HL-60/S4 treated with retinoic acid at 250 ng/mL for 4 days and 3 days (cell line): ENCODE data around the gene CFAP119.

Experiments used
- in situ Hi-C: fragments of 300-500 bp; cut with MboI; formaldehyde crosslinking; loops from 2 replicates; pipeline ENCODE4 v1.7.0; 2022; ENCODE audit warnings: low sequenced_read_pairs

CFAP119 gene

DNA sequence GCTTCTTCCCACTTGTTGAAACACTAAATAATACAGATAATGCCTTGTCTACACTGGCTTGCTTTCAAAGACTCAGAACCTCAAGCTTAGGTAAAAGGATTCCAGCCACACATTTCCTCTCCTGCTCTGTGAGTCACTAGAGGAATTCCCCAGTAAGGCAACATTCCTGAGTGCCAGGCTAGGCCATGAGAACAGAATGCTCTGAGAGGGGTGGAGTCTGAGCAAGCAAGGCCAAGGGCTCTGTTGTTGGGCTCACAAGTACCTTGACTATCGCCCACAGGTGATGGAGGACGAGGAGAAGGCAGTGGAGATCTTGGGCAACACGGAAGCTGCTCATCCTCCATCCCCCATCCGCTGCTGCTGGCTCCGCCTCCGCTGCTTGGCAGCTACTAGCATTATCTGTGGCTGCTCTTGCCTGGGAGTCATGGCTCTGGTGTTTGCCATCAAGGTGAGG is 20.4 kb downstream of the CFAP119 start:
- in situ Hi-C loops: no loop called here

DNA sequence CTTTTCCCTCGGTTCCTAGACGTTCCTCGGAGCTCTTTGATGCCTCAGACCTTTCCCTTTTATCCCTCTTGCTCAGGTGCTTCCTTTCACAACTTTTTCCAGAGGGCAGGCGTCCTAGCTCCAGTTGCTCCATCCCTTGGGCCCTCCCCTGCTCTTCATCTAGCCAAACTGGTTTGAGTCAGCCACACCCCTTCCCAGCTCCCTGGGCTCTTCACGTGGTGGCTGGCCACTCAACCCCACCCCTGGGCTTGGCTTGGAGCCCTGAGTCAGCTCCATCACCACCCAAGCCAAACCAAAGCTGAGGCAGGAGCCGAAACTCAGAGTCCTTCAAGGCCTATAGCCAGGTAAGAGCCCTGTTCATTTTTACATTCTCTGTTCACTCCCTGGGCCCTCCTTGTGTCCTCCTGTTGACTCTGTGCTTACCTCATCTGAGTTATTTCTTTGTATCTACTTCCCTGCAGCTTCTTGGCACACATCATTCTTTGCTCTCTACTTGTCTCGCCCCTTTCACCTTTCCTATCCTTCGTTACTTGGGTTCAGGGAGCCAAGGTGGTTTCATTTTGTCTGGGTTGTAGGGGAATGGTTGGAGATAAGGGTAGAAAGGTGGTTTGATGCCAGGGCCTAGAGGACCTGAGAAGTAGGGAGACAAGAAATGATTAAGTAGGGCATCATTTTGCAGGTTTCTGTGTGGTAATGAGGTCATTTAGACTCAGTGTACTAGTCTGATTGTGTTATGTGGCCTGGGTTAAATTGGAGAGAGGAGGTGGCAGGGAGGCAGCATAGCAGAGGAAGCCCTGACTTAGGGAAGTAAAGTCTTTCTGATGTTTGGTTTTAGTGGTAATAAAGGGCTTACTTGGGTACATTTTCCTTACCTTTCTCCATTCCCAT is 21.3 kb downstream of the CFAP119 start:
- in situ Hi-C loops: no loop called here

DNA sequence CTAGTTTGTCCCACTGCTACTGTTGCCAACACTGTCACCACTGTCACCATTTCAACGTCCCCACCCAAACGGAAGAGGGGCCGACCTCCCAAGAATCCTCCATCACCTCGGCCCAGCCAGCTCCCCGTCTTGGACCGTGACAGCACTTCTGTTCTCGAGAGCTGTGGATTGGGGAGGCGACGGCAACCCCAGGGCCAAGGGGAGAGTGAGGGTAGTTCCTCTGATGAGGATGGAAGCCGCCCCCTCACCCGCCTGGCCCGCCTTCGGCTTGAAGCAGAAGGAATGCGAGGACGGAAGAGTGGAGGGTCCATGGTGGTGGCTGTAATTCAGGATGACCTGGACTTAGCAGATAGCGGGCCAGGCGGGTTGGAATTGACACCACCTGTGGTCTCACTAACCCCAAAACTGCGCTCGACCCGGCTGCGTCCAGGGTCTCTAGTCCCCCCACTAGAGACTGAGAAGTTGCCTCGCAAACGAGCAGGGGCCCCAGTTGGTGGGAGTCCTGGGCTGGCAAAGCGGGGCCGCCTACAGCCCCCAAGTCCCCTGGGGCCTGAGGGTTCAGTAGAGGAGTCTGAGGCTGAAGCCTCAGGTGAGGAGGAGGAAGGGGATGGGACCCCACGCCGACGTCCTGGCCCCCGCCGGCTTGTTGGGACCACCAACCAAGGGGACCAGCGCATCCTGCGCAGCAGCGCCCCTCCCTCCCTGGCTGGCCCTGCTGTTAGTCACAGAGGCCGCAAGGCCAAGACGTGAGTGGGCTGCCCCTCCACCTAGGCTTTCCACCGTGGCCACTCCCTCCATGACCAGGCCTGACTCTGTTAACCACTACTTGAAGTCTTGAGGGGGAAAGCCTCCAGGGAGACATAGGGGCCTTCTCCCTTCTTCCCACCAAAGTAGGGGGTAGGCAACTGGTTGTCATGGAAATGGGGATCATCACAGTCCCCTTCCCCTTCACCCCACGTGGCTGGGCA is 22.6 kb downstream of the CFAP119 start:
- in situ Hi-C loops: no loop called here

DNA sequence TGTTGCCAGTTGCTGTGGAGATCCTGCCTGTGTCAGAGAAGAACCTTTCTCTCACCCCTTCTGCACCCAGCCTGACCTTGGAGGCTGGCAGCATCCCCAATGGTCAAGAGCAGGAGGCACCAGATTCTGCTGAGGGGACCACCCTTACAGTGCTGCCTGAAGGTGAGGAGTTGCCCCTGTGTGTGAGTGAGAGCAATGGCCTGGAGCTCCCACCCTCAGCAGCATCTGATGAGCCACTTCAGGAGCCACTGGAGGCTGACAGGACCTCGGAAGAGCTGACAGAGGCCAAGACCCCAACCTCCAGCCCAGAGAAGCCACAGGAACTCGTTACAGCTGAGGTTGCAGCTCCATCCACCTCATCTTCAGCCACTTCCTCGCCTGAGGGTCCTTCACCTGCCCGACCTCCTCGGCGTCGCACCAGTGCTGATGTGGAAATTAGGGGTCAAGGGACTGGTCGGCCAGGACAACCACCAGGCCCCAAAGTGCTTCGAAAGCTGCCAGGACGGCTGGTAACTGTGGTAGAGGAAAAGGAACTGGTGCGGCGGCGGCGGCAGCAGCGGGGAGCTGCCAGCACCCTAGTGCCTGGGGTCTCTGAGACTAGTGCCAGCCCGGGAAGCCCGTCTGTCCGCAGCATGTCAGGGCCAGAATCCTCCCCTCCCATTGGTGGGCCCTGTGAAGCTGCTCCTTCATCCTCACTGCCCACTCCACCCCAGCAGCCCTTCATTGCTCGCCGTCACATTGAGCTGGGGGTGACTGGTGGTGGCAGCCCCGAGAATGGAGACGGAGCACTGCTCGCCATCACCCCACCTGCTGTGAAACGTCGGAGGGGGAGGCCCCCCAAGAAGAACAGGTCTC is 23.8 kb downstream of the CFAP119 start:
- in situ Hi-C loops: no loop called here

DNA sequence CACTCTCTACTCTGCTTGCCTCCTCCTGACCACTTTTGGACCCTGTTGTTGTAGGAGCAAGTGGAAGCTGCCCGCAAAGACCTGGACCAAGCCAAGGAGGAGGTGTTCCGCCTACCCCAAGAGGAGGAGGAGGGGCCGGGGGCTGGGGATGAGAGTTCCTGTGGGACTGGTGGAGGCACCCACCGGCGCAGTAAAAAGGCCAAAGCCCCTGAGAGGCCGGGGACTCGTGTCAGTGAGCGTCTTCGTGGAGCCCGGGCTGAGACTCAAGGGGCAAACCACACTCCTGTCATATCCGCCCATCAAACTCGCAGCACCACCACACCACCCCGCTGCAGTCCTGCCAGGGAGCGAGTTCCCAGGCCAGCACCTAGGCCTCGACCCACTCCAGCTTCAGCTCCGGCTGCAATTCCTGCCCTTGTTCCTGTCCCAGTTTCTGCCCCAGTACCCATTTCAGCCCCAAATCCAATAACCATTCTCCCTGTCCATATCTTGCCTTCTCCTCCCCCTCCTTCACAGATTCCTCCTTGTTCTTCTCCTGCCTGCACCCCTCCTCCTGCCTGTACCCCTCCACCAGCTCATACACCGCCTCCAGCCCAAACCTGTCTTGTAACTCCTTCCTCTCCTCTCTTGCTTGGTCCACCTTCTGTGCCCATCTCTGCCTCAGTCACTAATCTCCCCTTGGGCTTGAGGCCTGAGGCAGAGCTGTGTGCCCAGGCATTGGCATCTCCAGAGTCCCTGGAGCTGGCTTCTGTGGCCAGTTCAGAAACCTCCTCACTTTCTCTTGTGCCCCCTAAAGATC is 24.7 kb downstream of the CFAP119 start:
- in situ Hi-C loops: no loop called here

DNA sequence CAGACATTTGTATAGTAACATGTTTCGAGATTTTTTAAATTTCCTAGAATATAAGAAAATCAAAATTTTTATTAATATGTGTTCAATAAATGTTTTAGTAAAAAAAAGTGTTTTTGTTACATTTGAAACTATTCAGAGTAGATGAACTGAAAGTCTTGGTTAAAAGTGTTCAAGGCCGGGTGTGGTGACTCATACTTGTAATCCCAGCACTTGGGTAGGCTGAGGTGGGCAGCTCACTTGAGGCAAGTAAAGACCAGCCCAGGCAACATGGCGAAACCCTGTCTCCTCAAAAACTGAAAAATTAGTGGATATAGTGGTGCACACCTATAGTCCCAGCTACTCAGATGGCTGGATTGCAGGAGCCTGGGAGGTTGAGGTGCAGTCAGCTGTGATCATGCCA is 30.5 kb downstream of the CFAP119 start:
- in situ Hi-C loops: no loop called here

DNA sequence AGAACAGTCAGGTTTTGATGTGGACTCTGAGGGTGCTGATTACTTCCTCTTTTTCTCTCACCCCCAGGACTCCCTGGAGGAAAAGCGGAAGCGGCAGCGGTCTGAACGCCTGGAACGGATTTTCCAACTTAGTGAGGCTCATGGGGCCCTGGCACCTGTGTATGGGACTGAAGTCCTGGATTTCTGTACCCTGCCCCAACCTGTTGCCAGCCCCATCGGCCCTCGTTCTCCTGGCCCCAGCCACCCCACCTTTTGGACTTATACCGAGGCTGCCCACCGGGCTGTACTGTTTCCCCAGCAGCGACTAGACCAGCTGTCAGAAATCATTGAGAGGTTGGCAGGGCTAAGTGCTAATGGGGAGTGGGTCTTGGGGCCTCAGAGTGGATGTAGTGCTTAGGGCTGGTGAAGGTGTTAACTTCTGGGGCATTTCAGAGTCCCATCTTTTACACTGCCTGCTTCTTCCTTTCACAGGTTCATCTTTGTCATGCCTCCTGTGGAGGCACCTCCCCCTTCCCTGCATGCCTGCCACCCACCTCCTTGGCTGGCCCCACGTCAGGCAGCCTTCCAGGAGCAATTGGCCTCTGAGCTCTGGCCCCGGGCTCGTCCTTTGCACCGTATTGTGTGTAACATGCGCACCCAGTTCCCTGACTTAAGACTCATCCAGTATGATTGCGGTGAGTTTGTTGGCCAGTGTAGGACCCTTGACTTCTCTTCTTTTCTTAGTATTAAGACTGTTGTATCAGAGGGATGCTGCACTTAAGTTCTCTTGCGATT is 32.8 kb downstream of the CFAP119 start:
- in situ Hi-C loops: no loop called here

DNA sequence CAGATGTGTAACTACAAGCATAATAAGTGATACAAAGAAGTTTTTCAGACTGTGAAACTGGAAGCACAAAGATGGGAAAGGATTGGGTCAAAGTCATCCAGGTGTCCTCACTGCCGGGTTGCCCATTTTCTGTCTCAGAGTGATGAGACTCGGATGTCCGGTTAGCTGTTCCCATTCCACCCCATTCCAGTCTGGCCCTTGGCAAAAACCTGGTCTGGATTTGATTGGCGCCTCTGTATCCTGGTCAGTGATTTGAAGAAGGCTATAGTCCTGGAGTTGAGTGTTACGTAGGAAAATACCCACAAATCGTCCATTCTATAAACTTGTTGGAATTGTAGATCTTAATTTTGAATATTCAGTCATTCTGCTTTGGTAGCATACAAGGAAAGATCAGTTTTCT is 33.5 kb downstream of the CFAP119 start:
- in situ Hi-C loops: no loop called here

DNA sequence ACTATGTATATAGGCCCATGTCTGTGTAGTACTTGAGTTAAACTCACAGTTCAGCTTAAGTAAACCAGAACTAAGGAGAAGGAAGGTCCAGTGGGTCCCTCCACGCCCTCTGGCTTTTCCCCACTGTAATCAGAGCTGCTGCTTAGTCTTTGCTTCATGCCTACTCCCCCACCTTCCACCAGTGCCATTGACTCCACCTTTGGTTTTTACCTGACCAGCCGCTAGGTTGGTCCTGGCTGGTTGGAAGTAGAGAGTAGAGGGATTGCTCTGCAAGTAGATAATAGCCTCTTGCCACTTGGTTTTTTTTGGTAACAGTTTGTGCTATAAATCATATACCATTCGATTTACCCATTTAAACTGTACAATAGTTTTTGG is 36.5 kb downstream of the CFAP119 start:
- in situ Hi-C loops: no loop called here

DNA sequence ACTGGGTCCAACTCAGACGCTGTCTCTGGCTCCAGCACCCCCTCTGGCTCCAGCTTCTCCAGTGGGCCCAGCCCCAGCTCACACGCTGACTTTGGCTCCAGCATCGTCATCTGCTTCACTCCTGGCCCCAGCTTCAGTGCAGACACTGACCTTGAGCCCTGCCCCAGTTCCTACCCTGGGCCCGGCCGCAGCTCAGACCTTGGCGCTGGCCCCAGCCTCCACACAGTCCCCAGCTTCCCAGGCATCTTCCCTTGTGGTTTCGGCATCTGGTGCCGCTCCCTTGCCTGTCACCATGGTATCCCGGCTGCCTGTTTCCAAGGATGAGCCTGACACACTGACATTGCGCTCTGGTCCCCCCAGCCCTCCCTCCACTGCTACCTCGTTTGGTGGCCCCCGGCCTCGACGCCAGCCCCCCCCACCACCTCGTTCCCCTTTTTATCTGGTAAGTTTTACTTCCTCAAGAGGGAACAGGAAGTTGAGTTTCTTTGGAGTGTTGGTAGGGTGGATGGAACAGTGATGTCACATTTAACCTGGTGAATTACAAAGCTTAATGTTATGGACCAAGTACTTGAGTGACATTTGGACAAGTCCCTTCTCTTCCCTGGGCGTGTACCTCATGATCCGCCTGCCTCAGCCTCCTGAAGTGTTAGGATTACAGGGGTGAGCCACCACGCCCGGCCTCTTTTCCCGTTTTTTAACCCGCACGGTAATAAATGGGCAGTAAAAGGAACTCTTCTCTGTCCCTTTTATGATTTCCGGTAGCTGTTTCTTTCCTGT is 37.0 kb downstream of the CFAP119 start:
- in situ Hi-C loops: no loop called here

DNA sequence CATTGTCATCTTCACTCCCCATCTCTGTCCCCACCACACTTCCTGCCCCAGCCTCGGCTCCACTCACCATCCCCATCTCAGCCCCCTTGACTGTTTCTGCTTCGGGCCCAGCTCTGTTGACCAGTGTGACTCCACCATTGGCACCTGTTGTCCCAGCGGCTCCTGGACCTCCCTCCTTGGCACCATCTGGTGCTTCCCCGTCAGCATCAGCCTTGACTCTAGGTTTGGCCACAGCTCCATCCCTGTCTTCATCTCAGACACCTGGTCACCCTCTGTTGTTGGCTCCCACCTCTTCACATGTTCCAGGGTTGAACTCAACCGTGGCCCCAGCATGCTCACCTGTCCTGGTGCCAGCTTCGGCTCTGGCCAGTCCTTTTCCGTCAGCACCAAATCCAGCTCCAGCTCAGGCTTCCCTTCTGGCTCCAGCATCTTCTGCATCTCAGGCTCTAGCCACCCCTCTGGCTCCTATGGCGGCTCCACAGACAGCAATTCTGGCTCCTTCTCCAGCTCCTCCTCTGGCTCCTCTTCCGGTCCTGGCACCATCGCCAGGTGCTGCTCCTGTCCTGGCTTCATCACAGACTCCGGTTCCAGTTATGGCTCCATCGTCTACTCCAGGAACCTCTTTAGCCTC is 38.0 kb downstream of the CFAP119 start:
- in situ Hi-C loops: no loop called here

DNA sequence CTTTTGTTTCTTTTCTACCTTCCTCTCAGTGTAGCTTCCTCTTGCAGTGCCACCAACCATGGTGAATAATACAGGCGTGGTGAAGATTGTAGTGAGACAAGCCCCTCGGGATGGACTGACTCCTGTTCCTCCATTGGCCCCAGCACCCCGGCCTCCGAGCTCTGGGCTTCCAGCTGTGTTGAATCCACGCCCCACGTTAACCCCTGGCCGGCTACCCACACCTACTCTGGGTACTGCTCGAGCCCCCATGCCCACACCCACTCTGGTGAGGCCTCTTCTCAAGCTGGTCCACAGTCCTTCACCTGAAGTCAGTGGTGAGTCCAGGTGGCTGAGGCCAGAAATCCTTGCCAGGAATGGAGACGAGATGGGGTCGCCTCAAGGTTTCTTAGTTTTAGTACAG is 38.9 kb downstream of the CFAP119 start:
- in situ Hi-C loops: no loop called here

DNA sequence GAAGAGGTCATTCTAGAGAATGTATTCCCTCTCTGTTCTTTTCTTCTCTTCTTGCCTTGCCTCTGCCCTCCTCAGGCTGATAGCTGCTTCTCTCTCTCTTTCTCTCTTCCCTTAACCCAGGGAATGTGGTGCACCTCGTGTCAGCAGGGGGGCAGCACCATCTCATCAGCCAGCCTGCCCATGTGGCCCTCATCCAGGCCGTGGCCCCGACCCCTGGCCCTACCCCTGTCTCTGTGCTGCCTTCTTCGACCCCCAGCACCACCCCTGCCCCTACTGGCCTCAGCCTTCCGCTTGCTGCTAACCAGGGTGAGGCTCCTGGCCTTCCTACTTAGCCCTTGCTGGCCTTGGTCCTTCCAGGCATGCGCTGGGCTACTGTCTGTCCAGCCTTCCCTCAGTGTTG is 39.4 kb downstream of the CFAP119 start:
- in situ Hi-C loops: no loop called here

DNA sequence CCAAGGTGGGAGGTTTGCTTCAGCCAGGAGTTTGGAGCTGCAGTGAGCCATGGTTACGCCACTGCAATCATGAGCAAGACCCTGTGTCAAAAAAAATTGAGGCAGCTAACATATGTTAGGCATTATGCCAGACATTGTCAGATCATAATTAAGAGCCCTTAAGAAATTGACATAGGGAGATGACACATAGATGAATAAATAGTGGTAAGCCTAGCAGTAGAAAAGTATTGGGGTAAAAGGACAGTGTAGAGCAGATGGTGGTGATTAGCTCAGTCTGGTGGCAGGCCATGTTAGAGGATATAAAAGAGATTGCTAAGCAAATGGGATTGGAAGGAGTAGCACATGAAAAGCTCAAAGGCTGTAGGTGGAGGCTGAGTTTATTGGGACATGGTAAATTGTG is 40.3 kb downstream of the CFAP119 start:
- in situ Hi-C loops: no loop called here

DNA sequence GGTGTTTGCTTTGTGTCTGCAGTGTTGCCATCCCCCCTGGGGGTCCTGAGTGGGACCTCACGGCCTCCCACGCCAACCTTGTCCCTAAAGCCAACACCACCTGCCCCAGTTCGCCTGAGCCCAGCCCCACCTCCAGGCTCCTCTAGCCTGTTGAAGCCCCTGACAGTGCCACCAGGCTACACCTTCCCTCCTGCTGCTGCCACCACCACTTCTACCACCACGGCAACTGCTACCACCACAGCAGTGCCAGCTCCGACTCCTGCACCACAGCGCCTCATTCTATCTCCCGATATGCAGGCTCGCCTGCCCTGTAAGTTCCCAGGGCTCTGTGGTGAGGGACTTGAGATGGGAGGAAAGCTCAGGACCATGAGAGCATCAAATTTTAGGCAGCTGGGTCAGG is 40.7 kb downstream of the CFAP119 start:
- in situ Hi-C loops: no loop called here

DNA sequence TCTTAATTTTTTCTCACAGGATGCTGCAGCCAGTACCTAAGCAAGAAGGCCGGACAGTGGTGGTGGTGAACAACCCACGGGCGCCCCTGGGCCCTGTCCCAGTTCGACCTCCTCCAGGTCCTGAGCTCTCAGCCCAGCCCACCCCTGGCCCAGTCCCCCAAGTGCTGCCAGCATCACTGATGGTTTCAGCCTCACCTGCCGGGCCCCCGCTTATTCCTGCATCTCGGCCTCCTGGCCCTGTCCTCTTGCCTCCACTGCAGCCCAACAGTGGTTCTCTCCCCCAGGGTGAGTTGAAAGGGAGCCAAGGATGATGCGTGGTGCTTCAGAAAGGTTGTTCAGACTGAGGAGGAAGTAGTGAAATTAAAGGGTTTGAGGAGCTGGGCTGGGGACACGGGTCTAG is 41.2 kb downstream of the CFAP119 start:
- in situ Hi-C loops: no loop called here

DNA sequence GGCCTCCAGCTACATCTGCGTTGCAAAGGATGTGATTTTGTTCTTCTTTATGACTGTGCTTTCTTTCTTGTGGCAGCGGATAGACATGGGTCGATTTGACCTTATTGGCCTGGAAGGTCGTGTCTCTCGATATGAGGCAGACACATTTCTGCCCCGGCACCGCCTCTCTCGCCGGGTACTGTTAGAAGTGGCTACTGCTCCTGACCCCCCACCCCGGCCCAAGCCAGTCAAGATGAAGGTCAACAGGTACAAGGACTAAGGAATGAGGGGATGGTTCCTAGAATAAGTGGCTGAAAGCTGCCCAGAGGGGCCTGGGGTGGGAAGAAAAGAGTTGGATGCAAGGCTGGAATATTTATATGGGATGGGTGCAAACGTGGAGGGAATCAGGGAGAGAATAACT is 41.8 kb downstream of the CFAP119 start:
- in situ Hi-C loops: no loop called here
